Hematopoietic multipotent progenitor cell treated with erythropoietin and hydrocortisone succinate and interleukin-3 and kit ligand, for 6 days (in vitro differentiated cells): ENCODE data around the gene CISD3.
A peak's percentile ranks its signal among the peaks of the same experiment; 100 is the strongest.

Experiments used
- DNase-seq: peaks from one replicate; pipeline ENCODE4 v3.0.0-alpha.2; 2015

The CISD3 gene

DNA sequence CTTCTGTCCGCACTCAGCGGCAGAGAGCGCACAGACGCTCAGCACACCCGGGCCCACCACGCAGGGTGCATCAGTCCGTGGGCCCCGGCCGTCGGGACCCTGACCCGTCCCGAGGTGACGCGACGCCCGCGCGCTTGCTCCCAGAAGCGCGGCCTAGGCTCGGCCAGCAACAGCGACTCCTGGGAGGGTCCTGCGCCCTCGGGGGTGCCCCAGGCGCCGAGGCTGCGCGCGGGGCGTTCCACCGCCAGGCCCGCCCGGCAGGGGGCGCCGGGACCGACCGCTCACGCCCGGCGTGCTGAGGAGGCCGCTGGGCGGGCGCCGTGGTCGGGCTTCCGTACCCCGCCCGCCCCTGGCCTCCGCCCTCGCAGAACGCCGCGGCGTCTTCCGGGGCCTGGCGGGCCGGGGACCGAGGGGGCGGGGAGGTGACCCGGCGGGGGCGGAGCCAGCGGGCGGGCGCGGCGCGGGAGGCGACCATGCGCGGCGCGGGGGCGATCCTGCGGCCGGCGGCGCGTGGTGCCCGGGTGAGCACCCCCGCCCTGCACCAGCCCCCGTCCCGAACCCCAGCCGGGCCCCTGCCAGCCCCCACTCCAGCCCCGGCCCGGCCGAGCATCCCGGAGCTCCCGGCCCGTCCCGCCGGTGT lies at the start of gene CISD3:
Gene CISD3 (plus strand): TSS at position 456 of the 640 bp plus-strand sequence. CDS start 18 bp downstream, at position 474.
- peak; percentile 94 for DNase-seq

- DNase-seq: no peak
Measured at GRCh38 chr17:38681096-38681495, 49.0 kb upstream of the CISD3 start.

DNA sequence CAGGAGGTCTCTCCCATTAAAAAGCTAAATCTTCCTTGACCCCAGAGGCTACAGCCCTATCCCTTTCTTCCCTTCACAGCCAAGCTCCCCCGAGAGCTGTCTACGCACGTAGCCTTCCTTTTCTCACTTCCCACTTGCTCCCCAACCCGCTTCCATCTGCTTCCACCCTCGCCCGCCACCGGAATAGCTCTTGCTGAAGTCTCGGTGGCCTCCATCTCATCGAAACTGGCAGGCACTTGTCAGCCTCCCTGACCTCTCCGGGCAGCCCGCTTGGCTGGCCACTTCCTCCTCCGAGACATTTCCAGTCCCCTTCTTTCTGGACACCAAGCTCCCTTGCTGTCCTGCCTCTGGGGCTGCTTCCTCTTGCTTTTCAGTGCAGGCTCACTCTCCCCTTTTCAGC lies 44.6 kb upstream of the CISD3 start:
- no peak for DNase-seq

DNA sequence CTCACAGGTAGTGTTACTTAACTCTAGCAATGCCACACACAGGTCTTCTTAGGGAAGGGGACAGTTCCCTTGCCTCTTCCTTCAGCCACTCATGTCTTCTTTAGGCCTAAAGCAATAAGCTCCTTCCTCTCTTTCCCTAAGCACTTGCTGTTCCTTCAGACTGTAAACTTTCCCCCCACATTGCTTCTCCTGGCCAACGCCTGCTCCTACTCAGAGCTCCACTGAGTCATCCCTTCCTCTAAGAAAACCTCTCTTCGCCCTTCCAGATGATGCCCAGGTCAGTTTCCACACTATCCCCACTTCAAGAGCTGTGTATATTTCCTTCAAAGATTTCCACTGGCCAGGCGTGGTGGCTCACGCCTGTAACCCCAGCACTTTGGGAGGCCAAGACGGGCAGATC lies 42.9 kb upstream of the CISD3 start:
- DNase-seq: no peak

DNA sequence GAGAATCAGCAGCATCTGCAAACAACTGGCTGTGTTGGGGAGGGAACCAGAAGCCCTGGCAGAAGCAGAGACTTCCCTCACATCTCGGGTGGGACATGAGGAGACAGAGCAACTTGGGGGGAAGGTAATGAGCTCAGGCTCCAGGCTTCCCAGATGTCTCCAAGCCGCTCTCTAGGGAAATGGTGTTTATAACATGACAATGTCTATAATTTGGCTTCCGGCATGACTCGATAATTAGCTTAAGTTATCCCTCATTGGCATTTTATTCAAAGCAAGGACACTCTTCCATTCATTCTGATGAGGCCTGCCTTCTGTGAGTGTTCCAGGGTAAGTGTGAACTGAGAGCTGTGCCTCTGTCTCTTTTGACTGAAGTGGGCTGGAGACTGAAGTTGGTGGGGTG lies 39.8 kb upstream of the CISD3 start:
- DNase-seq: no peak

- DNase-seq: no peak
Measured at GRCh38 chr17:38691154-38691553, 39.0 kb upstream of the CISD3 start.

GRCh38 chr17:38693700-38694329 lies 36.3 kb upstream of the CISD3 start:
- DNase-seq: no peak

DNA sequence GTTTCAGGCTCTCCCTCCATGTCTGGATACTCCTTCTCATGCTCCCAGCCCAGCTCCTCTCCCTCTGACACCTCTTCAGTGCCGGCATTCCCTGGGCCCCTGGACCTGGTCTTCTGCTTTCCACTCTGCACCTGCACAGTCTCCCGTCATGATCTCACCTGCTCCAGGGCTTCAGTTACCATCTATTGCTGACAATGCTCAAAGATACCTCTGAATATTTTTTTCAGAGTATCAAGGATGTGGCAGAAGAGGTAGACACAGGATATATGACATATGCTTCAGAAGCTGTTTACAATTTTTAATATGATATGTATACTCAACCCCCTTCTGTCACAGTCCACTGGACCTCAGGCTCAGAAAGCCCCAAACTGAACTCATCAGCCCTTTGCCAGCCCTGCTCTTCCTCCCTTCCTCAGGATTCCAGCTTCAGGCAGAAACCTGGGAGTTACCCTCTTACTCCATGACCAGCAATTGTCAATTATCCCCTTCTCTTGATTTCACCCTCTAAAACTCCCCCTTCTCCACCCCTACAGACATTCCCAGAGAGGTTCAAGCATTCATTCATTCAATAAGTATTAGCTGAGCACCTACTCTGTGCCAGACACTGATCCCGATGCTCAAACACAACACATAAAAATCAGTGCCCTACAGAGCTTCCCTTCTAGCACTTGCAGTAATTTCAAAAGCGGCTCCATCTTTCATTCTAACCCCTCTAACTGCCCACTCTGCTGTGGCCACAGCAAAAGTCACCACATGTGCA lies 32.9 kb upstream of the CISD3 start:
- no peak for DNase-seq

DNA sequence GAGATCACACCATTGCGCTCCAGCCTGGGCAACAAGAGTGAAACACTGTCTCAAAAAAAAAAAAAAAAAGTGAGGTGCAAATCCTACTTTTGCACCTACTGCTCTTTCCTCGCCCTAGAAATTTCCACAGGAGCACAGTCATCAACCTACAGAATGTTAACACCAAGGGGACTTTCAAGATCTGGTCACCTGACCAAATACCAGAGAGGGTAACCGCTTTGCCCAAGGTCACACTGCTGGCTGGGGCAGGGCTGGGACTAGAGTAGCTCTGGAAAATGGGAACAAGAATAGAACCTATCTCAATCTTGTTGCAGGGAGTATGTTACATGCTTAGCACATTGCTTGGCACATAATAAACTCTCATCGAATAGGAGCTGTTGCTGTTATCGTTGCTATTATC lies 31.4 kb upstream of the CISD3 start:
- no peak for DNase-seq

GRCh38 chr17:38701504-38702165 lies 28.5 kb upstream of the CISD3 start:
- DNase-seq: peak; percentile 71

DNA sequence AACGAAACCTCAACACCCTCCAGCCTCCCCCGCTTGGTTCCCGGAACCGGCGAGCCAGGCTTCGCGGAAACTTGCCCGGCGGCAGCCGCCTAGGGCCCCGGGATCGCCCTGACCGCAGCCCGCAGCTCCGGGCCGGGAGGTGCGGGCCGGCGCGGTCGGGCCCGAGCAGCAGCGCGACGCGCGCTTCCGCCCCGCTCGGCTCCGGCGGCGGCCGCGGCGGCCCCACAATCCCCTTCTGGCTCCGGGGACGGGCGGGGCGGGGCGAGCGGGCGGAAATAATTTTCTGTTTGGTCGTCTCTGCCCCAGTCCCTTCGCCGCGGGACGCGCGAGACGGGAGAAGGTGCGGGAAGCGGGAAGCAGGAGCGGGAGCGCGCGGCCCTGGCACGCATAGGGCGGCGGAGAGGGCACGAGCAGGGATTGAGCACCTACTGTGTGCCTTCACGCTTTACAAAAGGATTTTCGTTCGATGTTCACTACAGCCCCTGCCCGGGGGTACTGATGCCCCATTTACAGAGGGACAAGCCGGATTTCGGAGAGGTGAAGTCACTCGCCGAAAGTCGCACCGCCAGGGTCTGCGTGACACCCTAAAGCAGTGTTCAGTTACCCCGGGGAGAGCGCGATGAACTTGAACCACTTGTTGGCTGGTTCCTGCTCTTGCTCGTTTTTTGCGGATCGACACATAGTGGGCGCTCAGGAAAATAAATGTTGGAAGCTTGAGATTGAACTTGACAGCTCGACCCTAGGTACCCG lies 27.8 kb upstream of the CISD3 start:
- DNase-seq: peak; percentile 91

- peak; percentile 63 for DNase-seq
Measured at GRCh38 chr17:38702916-38703741, 27.0 kb upstream of the CISD3 start.

DNA sequence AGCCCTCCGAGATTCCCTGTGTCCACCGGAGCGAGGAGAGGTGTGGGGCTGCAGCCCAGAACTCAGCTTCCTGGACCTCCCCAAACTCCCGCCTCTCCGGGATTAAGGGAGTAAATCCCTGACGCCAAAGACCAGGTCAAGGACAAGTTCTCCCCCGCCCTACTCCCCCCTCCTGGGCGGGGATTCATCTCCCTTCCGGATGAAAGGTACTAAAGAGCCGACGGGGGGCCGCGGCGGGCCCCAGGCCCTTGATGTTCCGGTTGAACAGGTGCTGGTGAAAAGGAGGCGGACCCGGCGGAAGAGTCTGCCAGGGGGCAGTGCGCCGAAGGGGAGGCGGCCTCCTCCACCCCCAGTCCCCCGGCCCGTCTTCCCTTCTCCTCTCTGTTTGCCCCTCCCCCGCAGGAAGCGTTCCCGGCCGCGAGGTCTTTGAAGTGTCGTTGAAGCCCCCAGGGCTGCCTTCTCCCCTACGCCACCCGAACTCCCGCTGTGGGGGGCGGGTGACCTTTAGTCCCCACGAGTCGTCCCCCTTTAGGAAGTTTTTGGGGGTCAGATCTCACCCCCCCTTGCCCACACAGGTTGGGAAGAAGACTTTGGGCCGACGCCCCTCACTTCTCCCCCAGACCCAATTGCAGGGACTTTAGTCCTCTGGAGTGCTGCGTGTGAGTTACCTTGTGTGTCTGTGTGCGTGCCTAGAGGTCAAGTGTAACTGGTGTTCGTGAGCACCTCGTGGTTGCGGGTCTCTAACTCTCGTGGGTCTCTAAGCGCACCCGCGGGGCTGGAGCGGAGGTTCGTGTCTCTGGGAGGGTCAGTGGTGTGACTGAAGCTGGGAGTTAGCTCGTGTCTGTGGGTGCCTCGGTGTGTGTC lies 26.2 kb upstream of the CISD3 start:
- DNase-seq: peak; percentile 89

DNA sequence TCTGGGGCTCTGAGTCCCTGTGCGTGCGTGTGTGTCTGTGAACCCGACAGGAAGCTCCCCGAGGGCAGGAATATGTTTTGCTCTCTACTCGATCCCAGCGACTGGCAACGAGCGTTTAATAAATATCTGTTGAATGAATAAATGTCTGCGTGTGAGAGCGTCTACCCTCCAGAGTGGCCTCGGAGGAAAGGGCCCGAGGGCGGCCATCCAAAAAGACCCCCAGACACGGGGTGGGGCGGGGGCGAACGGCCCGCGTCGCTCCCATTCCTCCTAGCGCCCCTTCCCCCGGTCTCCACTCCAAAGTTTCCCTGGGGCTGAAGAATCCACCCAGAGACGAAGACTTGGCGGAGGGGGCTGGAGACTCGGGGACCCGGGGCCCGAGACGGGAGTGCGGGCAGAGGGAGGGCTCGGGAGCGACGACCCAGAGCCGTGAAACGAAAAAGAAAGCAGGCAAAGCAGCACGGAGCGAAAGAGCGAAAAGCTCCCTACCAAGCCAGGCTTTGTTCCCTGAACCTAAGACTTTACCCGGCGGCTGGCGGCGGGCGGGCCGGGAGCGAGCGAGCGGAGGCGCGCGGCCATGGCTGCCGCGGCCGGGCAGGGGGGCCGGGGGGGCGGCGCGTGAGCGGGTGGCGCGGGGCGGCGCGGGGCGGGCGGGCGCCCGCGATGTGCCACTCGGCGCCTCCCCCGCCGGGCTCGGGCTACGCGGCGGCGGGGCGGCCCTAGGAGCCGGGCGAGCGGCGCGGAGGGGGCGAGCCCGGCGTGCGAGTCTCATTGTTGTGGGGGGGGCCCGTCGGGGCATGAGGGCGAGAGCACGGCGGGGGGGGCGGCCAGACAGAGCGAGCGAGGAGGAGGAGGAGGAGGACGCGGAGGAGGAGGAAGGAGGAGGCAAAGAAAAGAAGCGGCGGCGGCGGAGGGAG lies 25.3 kb upstream of the CISD3 start, which contains the start of gene MLLT6:
Gene MLLT6 (plus strand): TSS at position 668 of the 917 bp plus-strand sequence. CDS start 360 bp downstream, outside the sequence.
- DNase-seq: peak; percentile 87

- DNase-seq: no peak
Measured at GRCh38 chr17:38705523-38705802, 24.7 kb upstream of the CISD3 start.

DNA sequence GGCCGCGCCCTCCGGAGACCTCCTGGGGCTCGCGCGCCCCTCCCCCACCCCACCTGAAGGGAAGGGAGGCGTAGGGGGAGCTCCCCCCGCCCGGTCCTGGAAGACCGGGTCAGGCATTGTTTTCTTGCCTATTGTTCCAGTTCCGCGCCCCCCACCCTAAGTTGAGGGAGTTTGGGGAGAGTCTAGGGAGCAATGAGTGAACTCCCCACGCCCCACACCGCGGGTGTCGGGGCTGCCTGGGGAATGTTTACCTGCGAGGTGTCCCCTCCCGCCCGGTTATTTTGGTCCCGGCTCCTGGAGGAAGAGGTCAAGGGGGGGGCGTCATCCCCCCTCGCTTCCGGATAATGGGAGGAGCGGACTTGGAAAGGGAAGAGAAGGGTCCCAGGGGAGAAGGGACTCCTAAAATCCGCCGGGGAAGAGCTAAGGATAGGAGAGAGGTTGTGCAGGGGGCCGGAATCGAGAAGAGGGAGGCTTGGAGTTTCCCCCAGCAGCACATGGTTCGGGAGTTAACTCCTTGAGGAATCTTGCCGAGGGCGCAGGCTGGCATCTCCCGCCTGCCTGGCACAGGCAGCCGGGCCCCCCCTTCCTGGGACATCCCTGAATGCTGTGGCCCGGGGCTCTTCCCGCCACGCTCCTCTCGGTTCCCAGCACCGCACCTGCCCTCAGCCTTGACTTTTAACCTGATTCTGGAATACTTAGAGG lies 24.2 kb upstream of the CISD3 start:
- DNase-seq: no peak

DNA sequence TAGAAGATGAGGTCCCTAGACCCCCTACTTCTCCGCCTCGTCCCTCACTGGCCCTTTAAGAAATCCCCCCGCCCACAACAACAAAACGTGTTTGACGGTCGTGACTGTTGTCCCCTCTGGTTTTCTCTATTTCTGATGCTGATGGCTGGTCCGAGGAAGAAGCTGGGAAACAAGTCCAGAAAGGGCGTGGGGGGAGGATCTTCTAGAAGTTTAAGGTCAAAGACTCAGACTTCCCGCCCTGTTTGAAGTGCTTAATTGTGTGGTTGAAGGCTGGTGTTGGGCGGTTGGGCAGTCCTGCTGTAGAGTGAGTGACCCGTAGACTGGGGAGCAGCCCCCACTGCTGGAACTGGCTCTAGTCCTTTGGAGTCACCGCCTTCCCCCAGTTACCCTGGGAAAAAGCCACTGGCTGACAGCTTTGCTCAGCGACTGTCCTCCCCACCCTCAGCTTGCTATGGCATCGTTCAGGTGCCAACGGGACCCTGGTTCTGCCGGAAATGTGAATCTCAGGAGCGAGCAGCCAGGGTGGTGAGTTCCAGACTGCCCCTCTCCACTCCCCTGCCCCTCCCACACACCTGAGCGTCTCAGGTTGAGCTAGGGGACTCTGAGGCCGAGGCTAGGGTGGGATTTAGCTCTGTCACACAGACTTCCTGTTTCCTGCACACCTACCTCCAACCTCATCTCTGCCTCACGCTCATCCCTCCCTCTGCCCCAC lies 23.5 kb upstream of the CISD3 start:
- DNase-seq: peak; percentile 41

DNA sequence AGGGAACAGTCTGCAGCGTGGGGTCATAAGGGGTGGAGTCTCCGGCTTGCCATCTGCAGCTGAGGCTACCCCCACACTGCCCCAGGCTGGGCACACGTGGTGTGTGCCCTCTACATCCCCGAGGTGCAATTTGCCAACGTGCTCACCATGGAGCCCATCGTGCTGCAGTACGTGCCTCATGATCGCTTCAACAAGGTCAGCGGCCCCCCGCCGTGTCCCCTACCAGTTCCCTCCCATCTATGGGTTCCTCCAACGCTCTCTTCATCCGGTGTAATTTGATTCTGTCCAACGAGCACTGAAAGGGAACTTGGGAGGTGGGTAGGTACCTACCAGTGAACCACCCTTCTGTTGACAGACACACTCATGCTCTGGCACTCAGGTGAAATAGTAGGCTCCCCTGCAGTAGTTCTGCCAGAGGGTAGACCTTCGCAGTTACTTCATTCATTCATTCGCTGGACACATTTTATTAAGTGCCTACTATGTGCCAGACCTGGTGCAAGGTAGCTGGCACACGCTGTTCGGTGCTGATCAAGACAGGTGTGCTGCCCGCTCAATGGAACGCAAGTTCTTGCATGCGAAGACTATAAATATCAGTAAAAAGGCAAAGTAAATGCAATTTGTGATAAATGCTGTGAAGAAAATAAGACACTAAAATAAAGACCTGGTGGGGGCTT lies 22.3 kb upstream of the CISD3 start:
- no peak for DNase-seq
